Measurements from ENCODE around the gene CREBBP.

The CREBBP gene

DNA sequence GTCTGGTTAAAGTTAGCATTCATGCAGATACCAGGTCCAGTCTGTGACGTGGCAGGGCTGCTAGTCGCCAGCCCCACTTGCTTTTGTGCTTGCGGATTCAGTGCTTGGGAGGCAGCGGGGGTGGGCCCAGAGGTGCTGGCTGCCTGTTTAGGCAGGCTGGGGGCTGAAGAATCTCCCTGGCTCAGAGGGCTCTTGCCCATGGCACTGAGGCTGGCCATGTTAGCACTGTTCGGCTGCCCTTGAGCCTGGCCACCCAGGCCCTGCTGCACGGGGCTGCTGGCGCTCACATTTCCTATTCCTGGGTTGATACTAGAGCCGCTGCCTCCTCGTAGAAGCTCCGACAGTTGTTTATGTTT is 30.0 kb downstream of the CREBBP start:
- DNase-seq, result no peak

DNA sequence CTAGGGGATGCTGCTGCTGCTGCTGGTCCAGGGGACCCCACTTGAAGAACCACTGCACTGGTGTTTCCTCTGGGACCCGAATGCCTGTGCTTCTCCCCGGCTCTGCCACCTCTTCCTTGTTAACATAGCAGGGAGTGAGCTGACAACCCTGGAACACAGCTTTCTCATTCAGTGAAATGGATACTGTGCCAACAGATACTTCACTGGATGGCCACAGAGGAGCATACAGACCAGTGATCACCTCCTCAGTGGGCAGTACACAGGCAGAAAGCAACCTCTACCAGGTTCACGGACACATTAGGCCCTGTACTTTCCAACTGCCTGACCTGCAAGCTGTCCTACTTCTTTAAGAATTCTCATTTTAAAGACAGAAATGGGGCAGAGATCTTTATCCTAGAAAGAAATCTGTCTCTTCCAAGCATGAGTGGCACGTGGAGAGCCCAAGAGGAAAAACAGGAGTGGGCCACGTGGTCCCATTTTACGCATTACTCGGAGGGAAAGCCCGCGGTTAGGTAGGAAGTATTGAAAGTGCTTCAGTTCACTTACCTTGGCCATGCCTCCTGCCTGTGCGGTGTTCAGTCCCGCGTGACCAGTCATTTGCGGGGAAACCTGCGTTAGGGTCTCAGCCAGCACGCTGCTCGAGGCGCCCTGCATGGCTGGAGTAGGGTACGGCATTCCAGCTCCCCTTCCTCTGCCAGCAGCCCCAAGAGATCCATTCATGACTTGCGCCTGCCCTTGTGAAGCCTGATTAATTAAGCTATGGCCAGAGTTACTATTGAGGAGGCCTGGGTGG is 30.6 kb downstream of the CREBBP start:
- DNase-seq, result no peak

DNA sequence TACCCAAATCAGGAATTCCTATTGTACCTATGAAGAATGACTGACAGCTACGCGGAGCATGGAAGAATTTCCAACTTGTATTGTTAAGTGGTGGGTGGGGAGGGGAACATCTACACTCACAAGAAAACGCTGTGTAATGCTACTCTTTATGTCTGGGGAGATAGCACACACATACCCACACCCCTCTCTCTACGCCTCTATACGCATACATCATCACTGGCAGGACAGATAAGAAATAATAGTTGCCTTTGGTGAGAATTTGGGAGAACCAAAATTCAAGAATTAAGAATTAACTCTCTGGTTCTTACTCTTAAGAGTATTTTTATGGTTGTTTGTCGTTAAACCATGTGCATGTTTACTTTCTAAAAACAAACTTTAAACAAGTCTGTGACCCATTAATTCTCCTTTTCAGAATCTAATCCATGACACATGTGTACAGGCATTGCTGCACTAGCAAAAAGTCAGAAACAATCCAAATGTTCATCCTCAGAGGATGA is 33.9 kb downstream of the CREBBP start:
- no peak for DNase-seq

DNA sequence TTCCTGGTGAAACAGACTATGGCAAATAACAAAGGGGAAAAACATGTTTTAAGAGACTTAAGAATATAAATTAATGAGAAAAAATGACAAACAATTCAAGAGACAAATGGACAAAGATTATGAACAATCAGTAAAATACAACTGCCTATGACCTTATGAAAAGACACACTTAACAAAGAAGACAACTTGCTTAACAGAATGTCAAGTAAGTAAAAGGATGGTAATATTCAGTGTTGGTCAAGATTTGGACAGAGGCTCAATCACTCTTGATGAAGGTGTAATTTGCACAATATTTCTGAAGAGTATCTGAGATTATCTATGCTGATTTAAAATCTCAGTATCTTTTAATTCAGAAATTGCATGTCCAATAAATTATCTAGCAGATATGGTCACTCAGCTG is 34.4 kb downstream of the CREBBP start:
- no peak for DNase-seq

DNA sequence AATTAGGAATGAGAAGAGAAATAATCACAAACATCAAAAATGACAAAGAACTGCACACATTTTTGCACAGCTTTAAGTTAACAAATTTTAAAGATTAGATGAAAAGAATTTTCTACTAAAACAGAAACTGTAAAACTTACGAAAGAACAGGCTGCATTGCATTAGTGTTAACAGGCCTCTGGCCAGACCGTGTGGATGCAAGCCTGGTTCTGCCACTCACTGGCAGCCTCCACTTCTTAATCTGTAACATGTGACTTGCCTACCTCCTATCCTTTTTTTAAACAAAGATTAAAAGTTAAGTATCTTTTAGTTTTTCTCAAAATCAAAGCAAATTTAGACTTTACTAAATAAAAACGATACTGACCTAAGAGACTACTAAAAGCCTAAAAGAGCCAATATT is 37.5 kb downstream of the CREBBP start:
- DNase-seq, result no peak

DNA sequence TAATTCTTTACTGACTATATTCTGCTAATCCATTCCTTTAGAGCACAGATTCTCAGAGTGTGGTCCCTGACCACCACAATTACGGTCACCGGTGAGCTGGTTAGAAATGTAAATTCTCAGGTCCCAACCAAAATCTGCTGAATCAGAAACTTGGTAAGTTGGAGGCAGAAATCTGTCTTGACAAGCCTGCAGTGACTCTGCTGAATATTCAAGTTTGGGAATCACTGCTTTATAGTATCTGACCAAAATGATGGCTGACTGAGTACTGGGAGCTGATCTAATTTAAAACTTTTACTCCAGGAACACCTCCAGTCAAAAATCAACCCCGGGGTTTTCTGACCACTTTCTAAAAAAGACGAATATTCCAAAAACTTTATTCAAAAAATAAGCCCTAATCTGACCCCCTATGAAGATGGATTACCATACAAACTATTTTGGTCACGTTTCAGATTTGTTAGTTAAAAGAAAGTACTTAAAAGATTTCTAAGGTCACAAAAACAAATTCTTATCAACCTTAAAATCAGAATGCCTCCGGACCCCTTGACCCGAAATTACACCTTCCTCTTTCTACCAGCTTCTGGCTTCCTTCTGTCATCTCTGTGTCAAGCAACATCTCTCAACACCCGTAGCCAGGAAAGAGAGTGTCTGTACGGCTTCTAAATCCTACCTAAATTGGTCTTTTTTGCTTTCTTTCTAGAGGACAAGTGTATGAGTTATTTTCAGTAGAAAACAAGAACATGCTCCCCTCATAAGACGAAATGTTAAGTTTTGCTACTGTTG is 38.6 kb downstream of the CREBBP start:
- DNase-seq, result no peak

- no peak for DNase-seq
Measured at GRCh38 chr16:3839402-3840184, 40.9 kb downstream of the CREBBP start.

- DNase-seq, result no peak
Measured at GRCh38 chr16:3838600-3839401, 41.7 kb downstream of the CREBBP start.

DNA sequence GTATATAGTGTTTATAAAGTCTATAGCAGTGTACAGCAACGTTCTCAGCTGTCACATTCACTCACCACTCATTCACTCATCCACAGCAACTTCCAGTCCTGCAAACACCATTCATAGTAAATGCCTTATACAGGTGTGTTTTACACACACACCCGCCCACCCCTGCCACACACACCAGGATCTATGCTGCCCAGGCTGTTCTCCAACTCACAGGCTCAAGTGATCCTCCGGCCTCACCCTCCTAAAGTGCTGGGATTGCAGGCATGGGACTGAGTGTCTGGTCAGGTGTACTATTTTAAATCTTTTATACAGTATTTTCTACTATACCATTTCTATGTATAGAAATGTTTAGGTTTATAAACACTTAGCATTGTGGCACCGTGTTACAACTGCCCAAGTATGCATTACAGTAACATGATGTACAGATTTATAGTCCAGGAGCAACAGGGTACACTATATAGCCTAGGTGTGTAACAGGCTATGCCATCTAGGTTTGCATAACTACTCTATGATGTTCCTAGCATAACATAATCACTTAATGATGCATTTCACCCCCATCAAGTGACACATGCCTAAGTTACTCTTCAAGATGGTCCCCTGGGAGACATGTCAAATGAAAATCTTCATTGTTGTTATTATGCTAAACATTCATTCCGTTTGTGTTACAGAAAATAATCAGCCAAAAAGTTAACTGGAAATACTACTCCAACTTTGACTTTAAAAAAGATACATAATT is 42.5 kb downstream of the CREBBP start:
- DNase-seq, result no peak

- DNase-seq, result no peak
Measured at GRCh38 chr16:3836641-3837040, 43.9 kb downstream of the CREBBP start.

- DNase-seq, result no peak
Measured at GRCh38 chr16:3835089-3835602, 45.4 kb downstream of the CREBBP start.

DNA sequence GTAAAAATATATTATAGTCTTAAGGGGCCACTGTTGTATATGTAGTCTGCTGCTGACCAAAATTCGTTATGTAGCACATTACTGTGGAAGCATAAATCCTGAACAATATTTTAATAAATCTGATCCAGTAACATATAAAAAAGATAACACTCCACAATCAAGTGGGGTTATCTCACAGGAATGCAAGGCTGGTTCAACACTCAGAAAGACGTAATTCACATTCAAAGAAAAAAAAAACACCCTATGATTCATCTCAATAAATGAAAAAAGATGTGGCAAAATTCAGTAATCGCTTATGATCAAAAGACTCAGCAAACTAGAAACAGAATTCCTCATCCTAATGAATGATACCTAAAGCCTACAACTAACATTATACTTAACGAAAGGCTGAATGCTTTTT is 47.8 kb downstream of the CREBBP start:
- no peak for DNase-seq

DNA sequence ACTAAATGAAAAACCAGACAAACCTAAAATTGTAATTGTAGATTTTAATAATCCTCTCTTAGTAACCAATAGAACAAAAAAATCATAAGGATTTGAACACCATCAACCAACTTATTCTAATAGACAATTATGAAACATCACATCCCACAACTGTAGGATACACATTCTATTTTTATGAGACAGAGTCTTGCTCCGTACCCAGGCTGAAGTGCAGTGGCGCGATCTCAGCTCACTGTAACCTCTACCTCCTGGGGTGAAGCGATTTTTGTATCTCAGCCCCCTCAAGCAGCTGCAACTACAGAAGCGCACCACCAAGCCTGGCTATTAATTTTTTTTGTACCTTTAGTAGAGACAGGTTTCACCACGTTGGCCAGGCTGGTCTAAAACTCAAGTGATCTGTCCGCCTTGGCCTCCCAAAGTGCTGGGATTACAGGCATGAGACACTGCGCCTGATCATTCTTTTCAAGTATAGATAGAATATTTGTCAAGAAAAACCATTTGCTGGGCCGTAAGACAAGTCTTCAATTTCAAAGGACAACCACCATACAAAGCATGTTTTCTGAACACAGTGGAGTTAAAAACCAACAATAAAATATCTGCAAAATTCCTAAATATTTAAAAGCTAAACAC is 49.8 kb downstream of the CREBBP start:
- DNase-seq, result no peak

DNA sequence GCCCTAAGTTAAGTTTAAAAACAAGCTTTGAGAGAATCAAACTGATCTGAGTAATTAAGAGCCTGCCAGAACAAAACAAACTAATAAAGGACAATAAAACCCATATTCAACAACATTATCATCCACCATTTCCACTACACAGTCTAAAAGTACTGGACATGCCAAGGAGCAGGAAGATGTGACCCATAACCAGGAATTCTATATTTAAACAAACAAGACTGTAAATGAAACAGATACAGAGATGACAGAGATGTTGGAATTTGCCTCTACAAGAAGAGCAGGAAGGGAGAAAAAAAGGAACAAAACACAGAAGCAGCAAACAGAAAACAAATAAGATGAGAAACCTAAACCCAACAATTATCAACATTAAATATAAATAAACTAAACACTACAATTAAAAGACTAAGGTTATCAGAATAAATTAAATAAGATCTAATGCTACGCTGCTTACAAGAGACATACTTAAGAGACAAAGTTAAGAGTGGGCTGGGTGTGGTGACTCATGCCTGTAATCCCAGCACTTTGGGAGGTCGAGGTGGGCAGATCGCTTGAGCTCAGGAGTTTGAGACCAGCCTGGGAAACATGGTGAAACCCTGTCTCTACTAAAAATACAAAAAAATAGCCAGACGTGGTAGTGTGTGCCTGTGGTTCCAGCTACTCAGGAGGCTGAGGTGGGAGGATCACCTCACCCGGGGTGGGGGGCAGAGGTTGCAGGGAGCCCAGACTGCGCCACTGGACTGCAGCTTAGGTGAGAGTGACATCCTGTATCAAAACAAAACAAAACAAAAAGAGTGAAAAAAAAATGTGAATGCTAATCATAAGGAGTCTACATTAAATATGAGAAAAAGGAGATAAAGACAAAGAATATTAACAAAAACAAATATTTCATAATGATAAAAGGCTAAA is 50.6 kb downstream of the CREBBP start:
- no peak for DNase-seq

- no peak for DNase-seq
Measured at GRCh38 chr16:3825940-3826339, 54.6 kb downstream of the CREBBP start.

- no peak for DNase-seq
Measured at GRCh38 chr16:3825103-3825502, 55.4 kb downstream of the CREBBP start.

GRCh38 chr16:3824121-3824795 is 56.3 kb downstream of the CREBBP start:
- DNase-seq, result no peak

DNA sequence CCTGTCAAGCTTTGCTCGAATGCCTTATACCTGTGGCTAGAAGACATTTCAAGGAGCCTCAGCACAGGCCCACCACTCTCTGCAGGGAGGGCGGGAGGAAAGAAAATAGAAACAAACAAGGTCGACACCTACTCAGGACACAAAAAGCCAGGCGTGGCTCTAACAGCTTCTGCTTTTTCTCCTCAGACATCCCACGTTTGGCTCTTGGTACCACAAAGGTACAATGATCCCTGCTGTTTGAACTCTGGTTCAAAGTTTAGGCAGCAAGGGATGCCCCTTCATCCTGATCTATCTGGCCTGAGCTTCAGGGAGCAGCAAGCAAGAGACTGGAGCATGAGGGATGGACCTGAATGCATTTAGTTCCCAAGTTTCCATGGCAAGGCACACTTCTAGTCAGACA is 57.1 kb downstream of the CREBBP start:
- DNase-seq, result no peak

DNA sequence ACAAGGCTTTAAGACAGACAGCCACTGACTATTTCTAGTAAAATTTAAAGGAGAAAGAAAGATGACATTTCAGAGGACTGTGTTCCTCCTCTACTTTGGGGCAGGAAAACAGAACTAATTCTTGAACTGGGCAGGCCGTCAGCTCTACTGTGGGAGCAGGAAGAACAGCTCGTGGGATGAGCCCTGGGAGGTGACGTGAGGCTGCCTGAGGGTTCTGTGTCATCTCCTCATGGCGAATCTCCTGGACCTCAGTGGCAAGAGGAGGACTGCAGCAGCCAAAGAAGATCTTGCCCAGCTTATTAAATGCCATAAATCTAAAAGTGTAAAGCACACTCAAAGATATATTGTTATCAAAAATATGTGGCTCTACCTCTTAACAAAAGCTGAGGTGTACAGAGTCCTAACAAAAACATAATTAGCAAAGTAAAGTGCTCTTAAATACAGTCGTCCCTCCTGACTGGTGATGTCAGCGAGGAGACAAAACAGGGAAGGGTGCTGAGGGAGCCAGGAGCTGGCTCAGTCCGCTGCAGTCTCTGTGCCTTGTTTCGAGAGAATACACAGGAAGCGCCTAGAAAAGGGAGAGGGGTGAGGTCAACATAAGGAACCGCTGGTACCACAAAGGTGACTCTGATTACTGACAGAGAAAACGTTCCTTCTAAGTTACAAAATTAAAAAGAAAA is 58.0 kb downstream of the CREBBP start:
- DNase-seq, result no peak
